SU-DHL-6 (cell line): ENCODE data around the gene TEX22.

Experiments
- H2AFZ ChIP-seq: fragments of 200-600 bp; sonication (generic); 2 replicates; pipeline ENCODE4 v1.6.1; 2014; ENCODE audit warnings: low read depth, mild to moderate bottlenecking, moderate library complexity, mixed read lengths, antibody characterized with exemption, low read length; ENCODE audit not compliant: severe bottlenecking
- H3F3A ChIP-seq: fragments of 200-600 bp; shearing (Covaris generic); 2 replicates; pipeline ENCODE4 v1.6.0; 2016; ENCODE audit warnings: antibody characterized with exemption, mild to moderate bottlenecking; ENCODE audit not compliant: insufficient read depth
- H3K27ac ChIP-seq: fragments of 200-600 bp; sonication (generic); 2 replicates; pipeline ENCODE4 v1.5.1; 2016; ENCODE audit warnings: low read depth, mild to moderate bottlenecking, low read length, moderate library complexity, mixed read lengths
- H3K27me3 ChIP-seq: fragments of 200-600 bp; sonication (generic), shearing (Covaris generic); 2 replicates; pipeline ENCODE4 v1.6.0; 2014; ENCODE audit warnings: mild to moderate bottlenecking, low read length
- H3K36me3 ChIP-seq: fragments of 200-600 bp; sonication (generic); 2 replicates; pipeline ENCODE4 v1.6.1; 2014; ENCODE audit warnings: mild to moderate bottlenecking, low read length, mixed read lengths
- H3K4me2 ChIP-seq: fragments of 300-600, 200-600 bp; shearing (Covaris generic), sonication (generic); 2 replicates; pipeline ENCODE4 v1.6.0; 2014; ENCODE audit warnings: low read length, low read depth, mild to moderate bottlenecking; ENCODE audit not compliant: poor library complexity, severe bottlenecking
- H3K4me3 ChIP-seq: fragments of 200-600 bp; sonication (generic); 2 replicates; pipeline ENCODE4 v1.5.1; 2014; ENCODE audit warnings: antibody characterized with exemption, low read length, mild to moderate bottlenecking, mixed read lengths; ENCODE audit not compliant: insufficient read depth, poor library complexity, severe bottlenecking
- H3K79me2 ChIP-seq: fragments of 200-600 bp; sonication (generic); 2 replicates; pipeline ENCODE4 v1.6.1; 2014; ENCODE audit warnings: mild to moderate bottlenecking, low read length, moderate library complexity; ENCODE audit not compliant: insufficient read depth
- H3K9ac ChIP-seq: fragments of 200-600 bp; sonication (generic); 2 replicates; pipeline ENCODE4 v1.7.0; 2014; ENCODE audit warnings: mild to moderate bottlenecking, low read length
- H3K9me2 ChIP-seq: fragments of 200-600 bp; sonication (generic); replicated peaks from 2 replicates; pipeline ENCODE4 v1.6.1; 2014; ENCODE audit warnings: low read length; ENCODE audit not compliant: insufficient read depth
- H3K9me3 ChIP-seq: fragments of 200-600 bp; sonication (generic); 2 replicates; pipeline ENCODE4 v1.6.1; 2014; ENCODE audit warnings: low read length, mixed read lengths; ENCODE audit not compliant: insufficient read depth
- H4K20me1 ChIP-seq: fragments of 200-600 bp; sonication (generic); 2 replicates; pipeline ENCODE4 v1.6.1; 2014; ENCODE audit warnings: low read depth, mild to moderate bottlenecking, antibody characterized with exemption, low read length, moderate library complexity, mixed read lengths
- EZH2phosphoT487 ChIP-seq: fragments of 200-600 bp; sonication (generic), shearing (Covaris generic); conservative IDR thresholded peaks from 2 replicates; pipeline ENCODE4 v1.6.1; 2018; ENCODE audit warnings: mild to moderate bottlenecking, antibody characterized with exemption, low read length, moderate library complexity, mixed read lengths
- TF ChIP-seq, protein P1 (sequence below): fragments of 200-600 bp; sonication (generic); IDR thresholded peaks from one replicate; pipeline ENCODE4 v1.5.1; 2017; ENCODE audit warnings: antibody characterized with exemption, mild to moderate bottlenecking, low read length, moderate library complexity; ENCODE audit not compliant: insufficient read depth, poor library complexity, severe bottlenecking

Gene TEX22

DNA sequence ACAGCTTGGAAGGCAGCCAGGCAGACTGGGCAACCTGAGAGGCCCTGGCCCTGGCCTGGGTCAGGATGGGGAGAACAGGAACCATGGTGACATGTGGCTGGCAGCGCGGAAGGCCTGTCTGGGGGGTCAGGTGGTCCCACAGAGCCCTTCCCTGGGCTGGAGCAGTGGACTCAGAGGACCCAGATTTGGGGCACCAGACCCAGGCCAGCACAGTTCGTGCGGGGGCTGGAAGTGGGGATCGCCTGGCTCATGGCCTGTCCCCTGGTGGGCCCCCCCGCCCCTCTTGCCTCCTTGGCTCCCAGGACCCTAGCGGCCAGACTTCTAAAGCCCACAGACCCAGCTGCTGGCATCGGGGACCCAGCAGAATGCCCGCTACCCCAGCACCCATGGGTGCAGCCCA lies 42.7 kb downstream of the TEX22 start:
- Histone ChIP-seq H3K9me3 (peaks cover 5% of the 10 kb centered on the region; the same call in 1 of the 2 replicates), H4K20me1 (peaks cover 3% of the 10 kb centered on the region; the same call in 1 of the 2 replicates), H3K4me2 (no peak overlapping the region), H3K27me3 (no peaks in the 10 kb centered on the region), H3K36me3 (no peaks in the 10 kb centered on the region), H3F3A (peaks cover 7% of the 10 kb centered on the region; the same call in 1 of the 2 replicates), H3K9ac (no peak overlapping the region), H3K27ac (no peak overlapping the region), H2AFZ (no peak overlapping the region), H3K9me2 (no peaks in the 10 kb centered on the region), H3K79me2 (peaks cover 46% of the 10 kb centered on the region), H3K4me3 (no peak overlapping the region)
- no peak for TF ChIP-seq EZH2phosphoT487
- TF ChIP-seq, protein P1, sequence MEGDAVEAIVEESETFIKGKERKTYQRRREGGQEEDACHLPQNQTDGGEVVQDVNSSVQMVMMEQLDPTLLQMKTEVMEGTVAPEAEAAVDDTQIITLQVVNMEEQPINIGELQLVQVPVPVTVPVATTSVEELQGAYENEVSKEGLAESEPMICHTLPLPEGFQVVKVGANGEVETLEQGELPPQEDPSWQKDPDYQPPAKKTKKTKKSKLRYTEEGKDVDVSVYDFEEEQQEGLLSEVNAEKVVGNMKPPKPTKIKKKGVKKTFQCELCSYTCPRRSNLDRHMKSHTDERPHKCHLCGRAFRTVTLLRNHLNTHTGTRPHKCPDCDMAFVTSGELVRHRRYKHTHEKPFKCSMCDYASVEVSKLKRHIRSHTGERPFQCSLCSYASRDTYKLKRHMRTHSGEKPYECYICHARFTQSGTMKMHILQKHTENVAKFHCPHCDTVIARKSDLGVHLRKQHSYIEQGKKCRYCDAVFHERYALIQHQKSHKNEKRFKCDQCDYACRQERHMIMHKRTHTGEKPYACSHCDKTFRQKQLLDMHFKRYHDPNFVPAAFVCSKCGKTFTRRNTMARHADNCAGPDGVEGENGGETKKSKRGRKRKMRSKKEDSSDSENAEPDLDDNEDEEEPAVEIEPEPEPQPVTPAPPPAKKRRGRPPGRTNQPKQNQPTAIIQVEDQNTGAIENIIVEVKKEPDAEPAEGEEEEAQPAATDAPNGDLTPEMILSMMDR = no peak

DNA sequence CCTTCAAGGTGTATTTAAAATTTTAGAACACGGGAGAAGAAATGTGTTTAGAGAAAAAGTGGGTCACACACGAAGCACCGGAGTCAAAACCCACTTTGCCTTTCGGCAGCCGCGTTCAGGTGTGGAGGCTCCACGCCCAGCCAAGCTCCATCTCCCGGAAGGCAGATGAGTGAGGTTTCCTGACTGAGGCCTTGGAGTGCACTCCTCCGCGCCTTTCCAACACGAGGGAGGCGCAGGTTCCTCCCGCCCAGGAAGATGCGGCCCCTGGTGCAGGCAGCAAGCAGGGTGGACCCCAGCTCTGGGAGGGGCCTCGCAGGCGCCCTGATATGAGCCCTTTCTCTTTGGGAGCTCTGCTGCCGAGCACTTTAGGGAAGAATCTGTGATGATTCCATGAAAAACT lies 43.8 kb downstream of the TEX22 start:
- Histone ChIP-seq H4K20me1 (peaks cover 3% of the 10 kb centered on the region; the same call in 1 of the 2 replicates), H3F3A (no peaks in the 10 kb centered on the region), H3K9me3 (peaks cover under 1% of the 10 kb centered on the region; the same call in 1 of the 2 replicates), H3K27me3 (no peaks in the 10 kb centered on the region), H3K9ac (no peak overlapping the region), H3K79me2 (peaks cover 34% of the 10 kb centered on the region), H2AFZ (no peak overlapping the region), H3K4me3 (no peak overlapping the region), H3K27ac (no peak overlapping the region), H3K4me2 (no peak overlapping the region), H3K36me3 (no peaks in the 10 kb centered on the region), H3K9me2 (no peaks in the 10 kb centered on the region)
- TF ChIP-seq, protein P1 = no peak
- no peak for TF ChIP-seq EZH2phosphoT487

DNA sequence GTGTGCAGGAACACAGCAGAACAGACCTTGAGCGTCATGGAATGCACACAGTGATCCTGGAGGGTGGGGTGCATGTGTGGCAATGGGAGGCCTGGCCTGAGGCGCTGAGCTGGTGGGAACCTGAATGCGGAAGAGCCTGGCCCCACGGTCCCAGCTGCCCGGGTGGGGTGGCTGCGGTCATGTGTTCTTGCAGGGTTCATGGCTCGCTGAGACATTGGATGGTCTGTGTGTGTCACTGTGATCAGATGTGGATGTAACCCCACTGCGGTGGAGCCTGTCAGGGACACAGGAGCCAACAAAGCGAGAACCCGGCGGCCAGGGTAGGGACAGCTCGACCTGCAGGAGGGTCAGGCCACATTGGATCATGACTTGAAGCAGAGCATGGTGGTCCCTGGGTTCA lies 44.5 kb downstream of the TEX22 start:
- Histone ChIP-seq H3F3A (no peaks in the 10 kb centered on the region), H3K27ac (no peak overlapping the region), H4K20me1 (peaks cover 3% of the 10 kb centered on the region; the same call in 1 of the 2 replicates), H3K9me3 (no peaks in the 10 kb centered on the region), H3K9me2 (no peaks in the 10 kb centered on the region), H3K79me2 (peaks cover 27% of the 10 kb centered on the region), H3K27me3 (no peaks in the 10 kb centered on the region), H2AFZ (no peak overlapping the region), H3K4me2 (no peak overlapping the region), H3K9ac (no peak overlapping the region), H3K4me3 (no peak overlapping the region), H3K36me3 (no peaks in the 10 kb centered on the region)
- TF ChIP-seq, protein P1 = no peak
- no peak for TF ChIP-seq EZH2phosphoT487
